ENCODE measurements around the gene RAB1B.
"Not testable (repeated sequence)": the region's sequence is repeated elsewhere in the genome, so short reads cannot be mapped to it uniquely, and the experiment has no call there.

Gene RAB1B

DNA sequence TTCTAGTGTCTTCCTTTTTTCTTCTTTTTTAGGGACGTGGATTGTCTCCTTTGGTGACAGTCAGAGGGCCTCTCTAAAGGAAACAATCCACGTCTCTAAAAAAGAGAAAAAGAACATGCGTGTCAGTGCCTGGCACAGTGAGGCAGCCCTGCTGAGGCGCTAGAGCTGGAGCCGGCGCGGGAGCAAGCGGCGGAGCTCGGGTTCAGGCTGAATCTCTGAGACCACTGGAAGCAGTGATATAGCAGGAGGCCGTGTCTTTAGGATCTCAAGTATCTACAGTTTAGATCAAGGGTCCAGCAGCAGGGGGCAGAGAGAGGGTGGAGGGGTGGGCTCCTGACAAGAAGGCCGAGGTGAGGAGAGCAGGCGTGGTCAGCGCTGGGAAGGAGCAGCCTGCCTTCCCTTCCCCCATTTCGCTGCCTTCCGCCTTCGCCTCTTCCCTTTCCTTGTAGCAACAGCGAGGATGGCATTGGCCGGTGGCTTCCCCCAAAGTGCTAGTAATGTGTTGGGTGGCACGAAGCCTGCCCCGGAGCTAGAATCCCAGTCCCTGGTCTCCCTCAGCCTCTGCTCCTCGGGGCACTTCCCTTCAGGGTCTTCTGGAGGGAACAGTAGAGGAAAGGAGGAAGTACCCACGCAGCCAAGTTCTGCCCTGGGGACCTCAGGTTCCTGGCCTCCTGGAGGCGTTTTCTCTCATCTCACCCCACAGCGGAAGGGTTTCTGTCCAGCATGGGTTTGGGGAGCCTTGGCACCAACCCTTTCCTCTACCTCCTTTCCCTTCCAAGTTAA, 28.2 kb upstream of the RAB1B start:
- DNase-seq (ENCODE audit: low spot score), result no peak

- no peak for DNase-seq (ENCODE audit: low spot score)
Observed at GRCh38 chr11:66240781-66241136, 27.7 kb upstream of the RAB1B start.

- DNase-seq (ENCODE audit: low spot score), result no peak
Observed at GRCh38 chr11:66242095-66242765, 26.2 kb upstream of the RAB1B start.

GRCh38 chr11:66243782-66244535, 24.5 kb upstream of the RAB1B start:
- no peak for DNase-seq (ENCODE audit: low spot score)

GRCh38 chr11:66247295-66247694, 21.1 kb upstream of the RAB1B start:
- DNase-seq (ENCODE audit: low spot score), result no peak

DNA sequence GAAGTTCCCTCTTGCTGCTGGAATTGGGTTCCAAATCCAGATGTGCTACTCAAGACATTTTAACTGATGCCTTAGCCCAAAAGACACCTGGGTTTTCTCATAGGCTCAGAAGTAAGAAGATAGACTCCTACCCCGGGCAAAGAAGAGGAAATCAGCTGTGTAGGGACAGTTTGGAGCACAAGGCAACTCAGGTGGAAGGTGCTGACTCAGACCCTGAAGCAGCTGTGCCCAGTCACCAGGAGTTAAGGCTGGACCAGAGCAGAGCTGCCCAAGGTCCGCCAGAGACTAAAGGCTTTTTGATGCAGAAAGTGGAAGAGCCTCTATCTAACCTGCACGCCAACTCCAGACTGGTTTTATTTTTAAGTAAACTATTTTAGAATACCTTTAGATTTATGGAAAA, 20.6 kb upstream of the RAB1B start:
- no peak for DNase-seq (ENCODE audit: low spot score)

GRCh38 chr11:66248903-66249302, 19.5 kb upstream of the RAB1B start:
- no peak for DNase-seq (ENCODE audit: low spot score)

GRCh38 chr11:66251809-66252208, 16.6 kb upstream of the RAB1B start:
- DNase-seq (ENCODE audit: low spot score), result no peak

GRCh38 chr11:66253081-66253480, 15.4 kb upstream of the RAB1B start:
- DNase-seq (ENCODE audit: low spot score), result not testable (repeated sequence)

GRCh38 chr11:66258473-66258893, 10.0 kb upstream of the RAB1B start:
- DNase-seq (ENCODE audit: low spot score), result no peak

DNA sequence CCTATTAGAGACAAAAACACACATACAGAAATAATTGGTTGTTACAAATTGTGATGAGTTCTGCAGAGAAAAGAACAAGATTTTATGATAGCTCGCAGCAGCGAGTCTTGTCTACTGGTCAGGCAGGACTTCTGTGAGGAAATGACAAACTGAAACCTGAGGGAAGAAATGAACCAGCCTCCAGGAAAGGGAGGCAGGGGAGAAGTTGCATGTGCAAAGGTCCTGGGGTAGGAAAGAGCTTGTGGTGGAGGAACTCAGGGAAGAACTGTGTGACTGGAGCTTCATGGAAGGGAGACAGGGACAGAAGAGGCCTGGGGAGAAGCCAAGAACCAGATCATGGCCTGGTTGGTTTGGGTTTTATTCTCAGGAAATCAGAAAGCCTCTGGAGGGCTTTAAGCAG, 9.2 kb upstream of the RAB1B start:
- DNase-seq (ENCODE audit: low spot score), result no peak

DNA sequence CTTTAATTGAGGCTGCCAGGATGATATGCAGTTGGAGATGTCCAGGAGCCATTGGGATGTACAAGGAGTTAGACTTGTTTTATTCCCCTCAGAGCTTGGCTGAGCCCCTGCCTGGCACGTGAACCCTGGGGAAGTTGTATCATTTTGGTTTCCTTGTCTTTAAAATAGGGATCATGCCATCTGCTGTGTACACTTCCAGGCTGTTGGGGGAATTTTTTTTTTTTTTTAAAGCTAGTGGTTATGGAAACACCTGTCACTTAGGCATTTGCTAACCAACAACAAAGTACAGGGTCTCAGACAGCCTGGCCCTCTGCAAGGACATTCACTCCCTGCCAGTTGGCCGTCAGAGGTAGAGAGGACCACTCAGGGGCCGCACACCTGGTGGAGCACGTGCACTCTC, 8.5 kb upstream of the RAB1B start:
- DNase-seq (ENCODE audit: low spot score), result no peak

GRCh38 chr11:66261578-66261977, 6.9 kb upstream of the RAB1B start:
- DNase-seq (ENCODE audit: low spot score), result no peak

- DNase-seq (ENCODE audit: low spot score), result no peak
Observed at GRCh38 chr11:66262191-66262590, 6.2 kb upstream of the RAB1B start.

- no peak for DNase-seq (ENCODE audit: low spot score)
Observed at GRCh38 chr11:66262696-66263095, 5.7 kb upstream of the RAB1B start.

GRCh38 chr11:66263231-66263630, 5.2 kb upstream of the RAB1B start:
- DNase-seq (ENCODE audit: low spot score), result no peak

GRCh38 chr11:66263785-66264184, 4.7 kb upstream of the RAB1B start:
- DNase-seq (ENCODE audit: low spot score), result no peak

DNA sequence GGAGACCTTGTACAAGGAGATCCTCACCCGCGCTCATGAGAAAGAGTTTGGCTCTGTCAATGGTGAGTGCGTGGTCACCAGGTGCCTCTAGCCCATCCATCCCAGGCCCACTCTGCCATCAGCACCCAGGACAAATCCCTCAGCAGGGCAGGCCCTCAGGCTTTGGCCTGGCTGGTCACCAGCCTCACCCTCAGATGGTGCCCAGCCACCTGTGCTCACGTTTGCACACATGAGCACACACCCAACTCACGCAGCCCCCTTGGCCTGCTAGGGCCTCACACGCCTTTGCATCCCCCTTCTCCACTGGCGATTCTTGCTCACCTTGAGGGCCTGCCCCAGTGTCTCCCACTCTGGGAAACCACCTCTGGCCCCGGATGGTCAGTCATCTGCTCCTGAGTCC, 4.1 kb upstream of the RAB1B start:
- DNase-seq (ENCODE audit: low spot score), result no peak

DNA sequence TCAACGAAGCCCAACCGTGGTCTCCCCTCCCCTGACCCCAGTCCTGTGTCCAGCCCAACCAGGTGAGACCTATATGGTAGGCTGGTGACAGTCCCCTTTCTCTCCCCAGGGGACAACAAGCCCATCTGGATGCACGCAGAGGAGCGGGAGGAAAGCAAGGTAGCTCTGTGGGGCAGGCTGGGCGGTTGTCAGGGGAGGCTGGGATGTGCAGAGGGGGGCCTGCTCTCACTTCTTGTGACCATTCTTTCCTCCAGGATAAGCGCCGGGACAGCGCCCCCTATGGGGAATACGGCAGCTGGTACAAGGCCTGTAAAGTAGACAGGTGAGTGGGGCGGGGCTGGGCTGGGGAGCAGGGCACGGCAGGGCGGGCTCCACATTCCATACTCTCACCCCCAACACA, 3.5 kb upstream of the RAB1B start:
- no peak for DNase-seq (ENCODE audit: low spot score)

- no peak for DNase-seq (ENCODE audit: low spot score)
Observed at GRCh38 chr11:66265531-66266377, 2.7 kb upstream of the RAB1B start.

DNA sequence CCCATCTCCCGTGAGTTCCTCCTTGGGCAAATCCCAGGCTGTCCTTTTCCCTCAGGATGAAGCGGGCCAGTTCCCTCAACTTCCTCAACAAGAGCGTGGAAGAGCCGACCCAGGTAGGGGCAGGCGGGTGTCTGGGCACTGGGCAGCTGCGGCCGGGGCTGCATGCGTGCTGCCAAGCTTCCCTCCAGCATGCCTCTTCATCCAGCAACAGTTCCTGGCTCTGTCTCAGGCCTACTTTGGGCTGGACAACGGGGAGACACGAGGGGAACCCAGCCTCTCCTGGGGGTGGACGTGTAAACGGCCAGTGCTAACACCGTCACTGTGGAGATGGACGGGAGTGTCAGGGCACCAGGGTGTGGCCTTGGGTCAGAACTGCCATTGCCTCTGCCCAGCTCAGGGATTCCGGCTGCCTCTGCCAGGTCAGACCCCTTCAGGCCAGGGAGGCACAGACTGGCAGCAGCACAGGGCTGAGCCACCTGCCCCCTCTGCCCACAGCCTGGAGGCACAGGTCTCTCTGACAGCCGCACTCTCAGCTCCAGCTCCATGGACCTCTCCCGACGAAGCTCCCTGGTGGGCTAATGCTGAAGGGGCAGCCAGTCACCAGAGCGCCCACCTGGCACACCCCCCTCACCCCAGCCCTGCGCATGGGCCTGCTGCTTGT, 1.9 kb upstream of the RAB1B start:
- no peak for DNase-seq (ENCODE audit: low spot score)

- no peak for DNase-seq (ENCODE audit: low spot score)
Observed at GRCh38 chr11:66267039-66267378, 1.4 kb upstream of the RAB1B start.

Data from CD4-positive, alpha-beta T cell treated with Interleukin-6 at 100 ng/mL for 8 hours (primary cell).